KOPT-K1 (cell line): ENCODE data around the gene HMCN2.
"Not testable (repeated sequence)": the region's sequence is repeated elsewhere in the genome, so short reads cannot be mapped to it uniquely, and the experiment has no call there.

Source experiments
- H3K27ac ChIP-seq: fragments of 200-600 bp; sonication (generic); 2 replicates; pipeline ENCODE4 v1.5.1; 2016; ENCODE audit warnings: antibody characterized with exemption, mild to moderate bottlenecking, low read depth, low read length; ENCODE audit not compliant: poor library complexity, severe bottlenecking
- H3K36me3 ChIP-seq: fragments of 200-600 bp; sonication (generic); 2 replicates; pipeline ENCODE4 v1.5.1; 2017; ENCODE audit warnings: antibody characterized with exemption, mild to moderate bottlenecking, low read length, moderate library complexity; ENCODE audit not compliant: insufficient read depth
- H3K9me3 ChIP-seq: fragments of 200-600 bp; sonication (generic); 2 replicates; pipeline ENCODE4 v1.5.1; 2017; ENCODE audit warnings: antibody characterized with exemption, low read length, mild to moderate bottlenecking; ENCODE audit not compliant: insufficient read depth, poor library complexity, severe bottlenecking

HMCN2 gene

GRCh38 chr9:130266236-130267098, 907 bp downstream of the HMCN2 start:
- Histone ChIP-seq H3K36me3 (no peaks in the 10 kb centered on the region), H3K27ac (no peak overlapping the region), H3K9me3 (no peaks in the 10 kb centered on the region)

DNA sequence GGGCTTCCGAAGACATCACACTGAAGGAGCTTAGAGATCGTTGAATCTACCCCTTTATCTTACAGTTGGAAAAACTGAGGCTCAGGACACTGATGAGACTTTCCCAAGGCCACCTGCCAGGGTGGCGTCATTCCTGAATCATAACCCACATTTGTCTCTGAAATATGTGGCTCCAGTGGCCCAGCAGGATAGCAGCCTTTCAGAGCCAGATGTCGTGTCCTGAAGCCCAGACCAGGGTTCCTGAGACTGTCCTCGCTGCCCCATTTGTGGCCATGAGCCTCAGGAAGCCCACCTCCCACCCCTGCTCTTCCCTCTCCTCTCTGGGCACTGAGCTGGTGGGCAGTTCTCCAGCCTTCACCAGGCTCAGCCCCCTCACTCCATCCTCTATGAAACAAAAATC, 2.4 kb downstream of the HMCN2 start:
- Histone ChIP-seq H3K36me3 (no peaks in the 10 kb centered on the region), H3K9me3 (no peaks in the 10 kb centered on the region), H3K27ac (no peak overlapping the region)

- no peaks in the 10 kb centered on the region for H3K36me3 ChIP-seq
- no peak overlapping the region for H3K27ac ChIP-seq
- H3K9me3 ChIP-seq = no peaks in the 10 kb centered on the region
Observed at GRCh38 chr9:130268521-130269211, 3.1 kb downstream of the HMCN2 start.

- H3K9me3 ChIP-seq = no peaks in the 10 kb centered on the region
- H3K36me3 ChIP-seq = no peaks in the 10 kb centered on the region
- no peak overlapping the region for H3K27ac ChIP-seq
Observed at GRCh38 chr9:130271473-130271872, 5.9 kb downstream of the HMCN2 start.

DNA sequence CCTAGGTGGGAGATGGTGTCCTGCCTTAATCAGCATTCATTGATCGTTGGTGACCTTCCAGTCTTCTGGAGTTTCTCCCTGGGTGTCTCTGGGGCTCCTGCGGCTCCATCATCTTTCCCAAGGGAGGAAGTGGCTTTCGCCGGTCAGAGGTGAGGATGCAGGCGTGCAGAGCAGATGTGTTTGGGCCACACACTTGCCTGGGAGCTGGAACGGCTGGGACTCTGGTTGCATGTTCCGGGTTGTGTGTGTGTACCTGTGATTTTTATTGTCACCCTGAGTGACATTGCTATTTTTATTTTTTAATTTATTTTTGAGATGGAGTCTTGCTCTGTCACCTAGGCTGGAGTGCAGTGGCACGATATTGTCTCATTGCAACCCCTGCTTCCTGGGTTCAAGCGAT, 9.6 kb downstream of the HMCN2 start:
- no peaks in the 10 kb centered on the region for H3K36me3 ChIP-seq
- no peaks in the 10 kb centered on the region for H3K9me3 ChIP-seq
- no peak overlapping the region for H3K27ac ChIP-seq

DNA sequence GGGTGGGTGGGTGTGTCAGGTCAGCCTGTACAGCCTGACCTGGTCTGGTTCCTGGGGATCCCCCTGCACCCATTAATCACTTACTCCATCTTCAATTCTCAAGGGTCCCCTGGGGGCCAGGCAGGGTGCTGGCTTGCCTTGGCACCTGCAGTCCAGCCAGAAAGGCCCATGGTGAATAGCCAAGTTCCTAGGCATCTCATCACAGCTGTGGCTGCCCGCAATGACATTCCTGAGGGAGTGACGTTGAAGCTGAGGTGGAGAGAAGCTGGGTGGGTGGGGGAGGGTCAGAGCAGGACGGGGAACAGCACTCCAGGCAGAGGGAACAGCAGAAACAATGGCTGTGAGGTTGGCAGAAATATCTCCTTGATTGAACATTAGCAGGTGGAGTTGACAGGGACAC, 10.6 kb downstream of the HMCN2 start:
- Histone ChIP-seq H3K9me3 (no peaks in the 10 kb centered on the region), H3K36me3 (no peaks in the 10 kb centered on the region), H3K27ac (no peak overlapping the region)

- Histone ChIP-seq H3K27ac (no peak overlapping the region), H3K36me3 (no peaks in the 10 kb centered on the region), H3K9me3 (no peaks in the 10 kb centered on the region)
Observed at GRCh38 chr9:130276955-130277354, 11.4 kb downstream of the HMCN2 start.

DNA sequence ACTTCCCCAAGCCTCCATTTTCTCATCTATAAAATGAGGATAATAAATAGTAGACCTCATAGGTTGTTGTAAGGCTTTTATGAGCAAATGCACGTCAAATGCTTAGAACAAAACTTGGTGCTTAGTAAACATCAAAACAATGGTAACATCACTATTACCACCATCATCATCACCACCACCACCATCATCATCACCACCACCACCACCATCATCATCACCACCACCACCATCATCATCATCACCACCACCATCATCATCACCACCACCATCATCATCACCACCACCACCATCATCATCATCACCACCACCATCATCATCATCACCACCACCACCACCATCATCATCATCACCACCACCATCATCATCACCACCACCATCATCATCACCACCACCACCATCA, 12.0 kb downstream of the HMCN2 start:
- H3K36me3 ChIP-seq, H3K9me3 ChIP-seq, H3K27ac ChIP-seq: not testable (repeated sequence)

GRCh38 chr9:130283539-130284248, 18.1 kb downstream of the HMCN2 start:
- H3K27ac ChIP-seq = no peak overlapping the region
- H3K36me3 ChIP-seq = no peaks in the 10 kb centered on the region
- no peaks in the 10 kb centered on the region for H3K9me3 ChIP-seq

DNA sequence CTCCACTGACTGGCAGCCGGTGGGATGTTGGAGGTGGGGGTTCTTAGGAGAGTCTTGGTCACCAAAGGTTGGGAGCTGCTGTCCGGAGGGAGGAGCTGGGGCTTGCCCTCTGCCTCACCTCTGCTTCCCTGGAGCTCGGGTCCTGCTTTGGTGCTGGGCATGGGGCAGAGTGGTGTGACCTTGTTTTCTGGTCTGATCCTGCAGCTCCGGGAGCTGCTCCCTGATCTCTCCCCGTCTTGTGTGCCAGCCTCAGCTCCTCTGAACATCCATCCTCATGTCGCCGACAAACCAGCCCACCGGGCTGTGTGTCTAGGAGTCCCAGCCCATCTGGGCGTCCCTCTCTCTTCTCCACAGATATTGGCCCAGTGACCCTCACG, 18.7 kb downstream of the HMCN2 start:
- H3K36me3 ChIP-seq = no peaks in the 10 kb centered on the region
- no peaks in the 10 kb centered on the region for H3K9me3 ChIP-seq
- no peak overlapping the region for H3K27ac ChIP-seq

DNA sequence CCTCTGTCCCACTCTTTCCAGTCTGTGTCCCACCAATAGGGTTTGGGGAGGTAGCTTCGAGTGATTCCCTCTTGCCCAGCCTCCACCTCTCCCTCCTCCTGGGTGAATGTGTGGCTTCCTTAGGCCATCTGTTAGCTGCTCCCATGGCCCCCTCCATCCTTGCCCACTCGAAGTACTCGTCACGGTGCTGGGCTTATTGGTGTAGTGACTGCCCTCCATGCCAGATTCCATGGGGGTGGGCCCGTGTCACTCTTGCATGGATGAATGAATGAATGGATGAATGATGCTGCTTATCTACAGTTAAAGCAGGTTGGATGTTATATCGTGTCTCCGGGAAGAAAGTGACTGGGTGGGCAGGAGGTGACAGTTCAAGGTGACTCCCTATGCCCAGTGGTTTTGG, 19.1 kb downstream of the HMCN2 start:
- no peaks in the 10 kb centered on the region for H3K36me3 ChIP-seq
- H3K27ac ChIP-seq = no peak overlapping the region
- H3K9me3 ChIP-seq = no peaks in the 10 kb centered on the region

DNA sequence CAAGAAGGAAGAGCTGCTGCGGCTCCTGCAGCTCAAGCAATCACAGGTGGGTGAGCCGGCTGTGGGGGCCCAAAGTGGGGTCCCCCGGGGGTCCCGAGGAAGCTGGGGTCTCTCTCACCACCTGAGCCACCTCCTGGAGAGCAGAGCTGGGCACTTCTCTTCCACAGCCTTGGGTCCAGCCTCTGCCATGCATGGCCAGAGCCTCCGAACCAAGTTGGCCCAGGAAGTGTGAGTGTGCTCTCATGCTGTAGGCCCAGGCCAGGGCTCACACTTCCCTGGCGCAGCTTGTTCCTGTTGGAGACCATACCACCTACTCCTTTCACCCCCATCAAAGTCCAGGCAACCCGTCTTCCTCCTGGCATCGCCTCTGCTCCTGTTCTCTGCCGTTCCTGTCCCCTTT, 19.7 kb downstream of the HMCN2 start:
- no peaks in the 10 kb centered on the region for H3K9me3 ChIP-seq
- H3K27ac ChIP-seq = no peak overlapping the region
- H3K36me3 ChIP-seq = no peaks in the 10 kb centered on the region

GRCh38 chr9:130286072-130286770, 20.7 kb downstream of the HMCN2 start:
- Histone ChIP-seq H3K27ac (no peak overlapping the region), H3K9me3 (no peaks in the 10 kb centered on the region), H3K36me3 (no peaks in the 10 kb centered on the region)

DNA sequence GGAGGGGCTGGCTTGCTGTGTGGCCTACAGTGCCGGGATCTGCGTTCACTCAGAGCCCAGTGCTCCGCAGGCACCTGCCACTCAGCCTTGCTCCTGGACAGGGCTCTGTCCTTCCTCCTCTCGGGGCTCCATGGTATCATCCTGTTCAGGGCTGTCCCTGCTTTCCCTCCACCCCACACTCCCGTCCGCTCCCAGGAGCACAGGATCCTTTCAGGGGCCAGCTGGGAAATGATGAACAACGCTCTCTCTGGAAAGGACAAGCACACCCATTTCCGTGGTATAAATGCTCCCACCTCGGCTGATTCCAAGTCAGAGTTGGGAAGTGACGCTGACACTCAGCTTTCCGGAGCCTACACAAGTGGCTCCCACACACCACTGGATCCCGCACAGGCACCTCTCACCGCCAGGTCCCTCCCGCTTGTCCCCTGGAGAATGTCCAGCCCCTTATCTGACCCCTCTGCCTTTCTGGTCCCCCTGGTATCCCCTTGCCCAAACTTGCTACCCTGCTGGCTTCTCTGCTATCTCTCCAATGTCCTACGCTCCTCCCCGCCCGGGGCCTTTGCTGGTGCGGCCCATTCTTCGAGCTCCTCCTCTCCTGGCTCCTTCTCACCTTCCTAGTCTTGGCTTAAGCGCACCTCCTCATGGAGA, 21.3 kb downstream of the HMCN2 start:
- Histone ChIP-seq H3K9me3 (no peaks in the 10 kb centered on the region), H3K36me3 (no peaks in the 10 kb centered on the region), H3K27ac (no peak overlapping the region)
